PC-3 (cell line): ENCODE measurements around the gene ZNF441. TPM values are rescaled to one million over a fixed set of nuclear protein-coding genes. Genes with fewer than 3 reads are reported as not detected.
"Not testable (repeated sequence)": the region's sequence is repeated elsewhere in the genome, so short reads cannot be mapped to it uniquely, and the experiment has no call there.

Experiments used
- ATAC-seq: fragments of 200-7000 bp; cut with Tn5 transposase; 2 replicates; pipeline ENCODE4 v1.9.1; 2020; ENCODE audit warnings: mild to moderate bottlenecking, moderate library complexity
- BruUV-seq: library from RNA; stranded (reverse); fragments of 400-500 nt; replicated peaks from 2 replicates; lab custom pipeline; 2021; lab: Mats Ljungman, UMichigan
- CTCF ChIA-PET: fragments of 300-600 bp; sonication (Branson Sonifier 250); formaldehyde crosslinking; loops from one replicate; lab custom pipeline; 2022; ENCODE audit warnings: antibody characterized with exemption; lab: Charles Lee
- POLR2A ChIA-PET: fragments of 300-600 bp; sonication (Branson Sonifier 250); formaldehyde crosslinking; loops from one replicate; lab custom pipeline; 2022; ENCODE audit warnings: antibody characterized with exemption; ENCODE audit not compliant: unreplicated experiment; lab: Charles Lee
- DNase-seq: peaks from one replicate; pipeline ENCODE4 v3.0.0-alpha.2; 2015
- H2AFZ ChIP-seq: fragments of 300-600 bp; sonication (generic); 2 replicates; pipeline ENCODE4 v1.6.0; 2016; ENCODE audit warnings: antibody characterized with exemption, low read length
- H3F3A ChIP-seq: fragments of 300-600 bp; sonication (generic); one replicate; pipeline ENCODE4 v1.6.0; 2017; ENCODE audit warnings: antibody characterized with exemption, low read length, control low read depth, mild to moderate bottlenecking; ENCODE audit not compliant: unreplicated experiment
- H3K27ac ChIP-seq: fragments of 300-600 bp; sonication (generic); 2 replicates; pipeline ENCODE4 v1.5.1; 2016; ENCODE audit warnings: mild to moderate bottlenecking, low read length
- H3K27me3 ChIP-seq: fragments of 300-600 bp; sonication (generic); 2 replicates; pipeline ENCODE4 v1.6.1; 2016; ENCODE audit warnings: low read length, mixed read lengths
- H3K36me3 ChIP-seq: fragments of 300-600 bp; sonication (generic); 2 replicates; pipeline ENCODE4 v1.6.1; 2016; ENCODE audit warnings: low read depth, mixed run types, low read length, mixed read lengths
- H3K4me1 ChIP-seq: fragments of 300-600 bp; sonication (generic); 2 replicates; pipeline ENCODE4 v1.5.1; 2016; ENCODE audit warnings: low read length; ENCODE audit not compliant: insufficient read depth
- H3K4me2 ChIP-seq: fragments of 300-600 bp; sonication (generic); 2 replicates; pipeline ENCODE4 v1.6.0; 2016; ENCODE audit warnings: low read length
- H3K4me3 ChIP-seq: fragments of 300-600 bp; sonication (generic); 2 replicates; pipeline ENCODE4 v1.5.1; 2016; ENCODE audit warnings: mild to moderate bottlenecking, low read length, mixed read lengths
- H3K79me2 ChIP-seq: fragments of 300-600 bp; sonication (generic); 2 replicates; pipeline ENCODE4 v1.6.1; 2017; ENCODE audit warnings: low read length, mixed read lengths
- H3K9ac ChIP-seq: fragments of 300-600 bp; sonication (generic); 2 replicates; pipeline ENCODE4 v1.6.0; 2016; ENCODE audit warnings: mild to moderate bottlenecking, low read length
- H3K9me2 ChIP-seq: fragments of 300-600 bp; sonication (generic); replicated peaks from 2 replicates; pipeline ENCODE4 v1.6.1; 2016; ENCODE audit warnings: mixed run types, low read length, mixed read lengths
- H3K9me3 ChIP-seq: fragments of 300-600 bp; sonication (generic); 2 replicates; pipeline ENCODE4 v1.6.1; 2016; ENCODE audit warnings: low read length, mixed read lengths
- H4K20me1 ChIP-seq: fragments of 300-600 bp; sonication (generic); 2 replicates; pipeline ENCODE4 v1.6.1; 2016; ENCODE audit warnings: low read length, mixed read lengths
- CTCF ChIP-seq: fragments of 300-600 bp; sonication (generic); conservative IDR thresholded peaks from 2 replicates; pipeline ENCODE4 v1.5.1; 2017; ENCODE audit warnings: antibody characterized with exemption, low read depth, mild to moderate bottlenecking, low read length
- EZH2 ChIP-seq: fragments of 300-600 bp; sonication (generic); IDR thresholded peaks from one replicate; pipeline ENCODE4 v1.6.1; 2017; ENCODE audit warnings: antibody characterized with exemption, mild to moderate bottlenecking, low read length; ENCODE audit not compliant: unreplicated experiment
- EZH2phosphoT487 ChIP-seq: fragments of 300-600 bp; sonication (generic); IDR thresholded peaks from 2 replicates; pipeline ENCODE4 v1.6.1; 2018; ENCODE audit warnings: mild to moderate bottlenecking, antibody characterized with exemption, low read length, borderline replicate concordance
- intact Hi-C: fragments of 100-400 bp; cut with micrococcal nuclease; formaldehyde crosslinking; loops from 2 replicates; pipeline ENCODE4 v1.9.0; 2023
- total RNA-seq: library from RNA; depleted of rRNA; stranded (reverse); fragments of >200 nt; gene quantifications from 2 replicates; pipeline ENCODE4 v1.2.3, GENCODE V29; 2014

Gene ZNF441
- total RNA-seq, 1 experiment from 2014 or later = 6.9 TPM

DNA sequence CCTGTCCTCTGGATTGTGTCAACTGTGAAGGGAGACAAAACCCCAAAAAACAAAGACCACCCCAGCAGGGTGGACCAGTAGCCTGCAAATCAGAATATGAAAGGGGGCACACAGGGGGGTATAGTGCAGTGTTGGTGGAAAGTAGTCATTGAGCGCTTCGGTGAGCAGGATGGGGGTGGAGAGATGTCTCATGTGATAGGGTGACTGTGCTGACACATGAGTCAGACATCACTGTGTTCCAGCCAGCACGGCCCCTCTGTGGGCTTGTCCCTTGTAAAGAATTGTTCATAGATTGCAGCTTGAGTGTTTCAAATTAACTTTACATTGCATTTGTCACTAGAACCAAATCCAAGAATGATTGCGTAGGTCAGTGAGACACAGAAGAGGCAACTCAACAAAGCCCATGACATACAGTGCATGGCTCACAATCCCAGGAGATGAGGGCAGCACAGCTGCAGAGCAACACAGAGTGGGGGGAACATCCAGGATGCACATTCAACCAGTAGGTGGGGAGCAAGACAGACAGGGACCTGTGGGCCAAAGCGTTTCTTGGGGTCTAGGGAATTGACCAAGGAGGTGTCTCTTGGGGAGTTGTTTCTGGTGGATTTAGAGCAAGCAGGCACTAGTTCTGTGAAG, 54.8 kb downstream of the ZNF441 start:
- Histone ChIP-seq H4K20me1 (no peaks in the 10 kb centered on the region), H3K27ac (no peak overlapping the region), H3F3A (no peaks in the 10 kb centered on the region), H2AFZ (no peak overlapping the region), H3K36me3 (peaks cover 82% of the 10 kb centered on the region), H3K4me2 (no peak overlapping the region), H3K4me1 (no peaks in the 10 kb centered on the region), H3K27me3 (no peaks in the 10 kb centered on the region), H3K79me2 (0 out of 2 replicates have a peak, but pooled peaks cover 6% of the 10 kb centered on the region), H3K9me3 (peaks cover 14% of the 10 kb centered on the region), H3K9me2 (no peaks in the 10 kb centered on the region), H3K9ac (no peak overlapping the region), H3K4me3 (no peak overlapping the region)
- TF ChIP-seq EZH2phosphoT487 = no peak
- TF ChIP-seq EZH2 = no peak
- DNase-seq (peak; percentile 14), ATAC-seq (peak; percentile 45; the same call in 1 of the 2 replicates)
- intact Hi-C loops = no loop called here
- ChIA-PET CTCF (no interaction called here), POLR2A (no interaction called here)
- no TSS peak for BruUV-seq

DNA sequence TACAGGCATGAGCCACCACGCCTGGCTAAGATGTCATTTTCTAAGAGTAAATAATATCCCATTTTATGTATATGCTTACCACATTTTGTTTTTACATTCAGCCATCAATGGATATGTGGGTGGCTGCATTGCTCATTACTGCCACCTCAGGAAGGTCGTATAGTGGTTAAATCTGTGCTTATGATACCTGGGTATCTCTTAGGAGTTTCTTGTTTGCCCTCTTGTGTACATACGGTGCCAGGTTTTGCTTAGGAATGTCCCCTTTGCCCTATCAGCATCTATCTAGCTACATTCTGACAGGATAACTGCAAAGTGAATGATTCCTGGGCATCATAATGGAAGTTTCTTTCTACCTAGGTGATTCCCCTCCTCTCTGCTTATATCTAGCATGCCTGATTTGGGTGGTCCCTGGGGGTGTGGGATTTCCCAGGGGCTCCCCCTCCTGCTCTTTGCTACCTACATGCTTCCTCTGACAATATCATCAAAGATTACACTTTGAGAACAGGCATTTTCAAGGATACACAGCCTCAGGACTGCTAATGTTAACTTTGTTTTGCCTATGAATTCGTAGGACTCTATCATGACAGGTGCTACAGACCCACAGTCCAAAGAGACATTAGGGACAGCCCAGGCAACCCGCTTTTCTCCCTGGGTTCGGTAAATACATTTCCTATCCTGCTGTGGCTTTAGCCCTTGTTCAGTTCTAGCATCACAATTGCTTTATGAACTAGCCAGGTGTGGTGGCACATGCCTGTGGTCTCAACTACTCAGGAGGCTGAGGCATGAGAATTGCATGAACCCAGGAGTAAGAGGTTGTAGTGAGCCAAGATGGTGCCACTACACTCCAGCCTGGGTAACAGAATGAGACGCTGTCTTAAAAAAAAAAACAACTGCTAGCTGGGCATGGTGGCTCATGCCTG, 62.4 kb downstream of the ZNF441 start:
- CTCF ChIA-PET, H3K4me1 ChIP-seq, H3K4me3 ChIP-seq, POLR2A ChIA-PET, H3K9me2 ChIP-seq, H3K27ac ChIP-seq, H3F3A ChIP-seq, H4K20me1 ChIP-seq, BruUV-seq, DNase-seq, H3K27me3 ChIP-seq, H3K9ac ChIP-seq, H3K4me2 ChIP-seq, H2AFZ ChIP-seq, ATAC-seq, intact Hi-C loops: not testable (repeated sequence)
- Histone ChIP-seq H3K36me3 (peaks cover 93% of the 10 kb centered on the region), H3K9me3 (peaks cover 58% of the 10 kb centered on the region), H3K79me2 (0 out of 2 replicates have a peak, but pooled peaks cover 15% of the 10 kb centered on the region)

DNA sequence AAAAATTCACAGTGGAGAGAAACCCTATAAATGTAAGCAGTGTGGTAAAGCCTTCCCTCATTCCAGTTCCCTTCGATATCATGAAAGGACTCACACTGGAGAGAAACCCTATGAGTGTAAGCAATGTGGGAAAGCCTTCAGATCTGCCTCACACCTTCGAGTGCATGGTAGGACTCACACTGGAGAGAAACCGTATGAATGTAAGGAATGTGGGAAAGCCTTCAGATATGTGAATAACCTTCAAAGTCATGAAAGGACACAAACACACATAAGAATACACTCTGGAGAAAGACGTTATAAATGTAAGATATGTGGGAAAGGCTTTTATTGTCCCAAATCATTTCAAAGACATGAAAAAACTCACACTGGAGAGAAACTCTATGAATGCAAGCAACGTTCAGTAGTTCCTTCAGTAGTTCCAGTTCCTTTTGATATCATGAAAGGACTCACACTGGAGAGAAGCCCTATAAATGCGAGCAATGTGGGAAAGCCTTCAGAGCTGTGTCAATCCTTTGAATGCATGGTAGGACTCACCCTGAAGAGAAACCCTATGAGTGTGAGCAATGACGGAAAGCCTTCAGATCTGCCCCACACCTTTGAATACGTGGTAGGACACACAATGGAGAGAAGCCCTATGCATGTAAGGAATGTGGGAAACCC, 65.6 kb downstream of the ZNF441 start:
- ChIA-PET POLR2A (no interaction called here), CTCF (no interaction called here)
- Histone ChIP-seq H2AFZ (no peak overlapping the region), H3F3A (no peaks in the 10 kb centered on the region), H3K36me3 (peaks cover 82% of the 10 kb centered on the region), H4K20me1 (no peaks in the 10 kb centered on the region), H3K4me3 (peak overlapping the region; percentile 12; the same call in 1 of the 2 replicates), H3K9me2 (no peaks in the 10 kb centered on the region), H3K79me2 (0 out of 2 replicates have a peak, but pooled peaks cover 6% of the 10 kb centered on the region), H3K4me1 (no peaks in the 10 kb centered on the region), H3K27ac (no peak overlapping the region), H3K27me3 (no peaks in the 10 kb centered on the region), H3K9me3 (peaks cover 73% of the 10 kb centered on the region), H3K4me2 (no peak overlapping the region), H3K9ac (no peak overlapping the region)
- BruUV-seq = no TSS peak
- intact Hi-C loops = no loop called here
- TF ChIP-seq CTCF (no peak), EZH2phosphoT487 (no peak), EZH2 (no peak)
- no peak for ATAC-seq
- no peak for DNase-seq
